ENCODE results near the gene TMEM50A.
"Not testable (repeated sequence)": the region's sequence is repeated elsewhere in the genome, so short reads cannot be mapped to it uniquely, and the experiment has no call there.

TMEM50A gene

GRCh38 chr1:25369241-25369640, 31.1 kb downstream of the TMEM50A start:
- Histone ChIP-seq H3K4me1 (ENCODE audit: control extremely low read depth in 1 of 4, control insufficient read depth in 4 of 4, insufficient read depth in 4 of 4, low read length in 3 of 4) (no peaks in the 10 kb centered on the region), H3K36me3 (ENCODE audit: control insufficient read depth in 4 of 4, insufficient read depth in 4 of 4, low read length in 3 of 4) (no peaks in the 10 kb centered on the region), H3K27ac (ENCODE audit: insufficient read depth in 1 of 2, low read depth in 1 of 2, low read length in 2 of 2, poor library complexity in 1 of 2, severe bottlenecking in 2 of 2) (no peak overlapping the region), H3K27me3 (replicated peaks in 2 of 5; ENCODE audit: control insufficient read depth in 4 of 5, insufficient read depth in 5 of 5, low read length in 4 of 5) (no peaks in the 10 kb centered on the region), H3K4me3 (ENCODE audit: control insufficient read depth in 1 of 7, extremely low read depth in 1 of 7, insufficient read depth in 4 of 7, low read depth in 2 of 7, low read length in 6 of 7) (no peak overlapping the region), H3K9me3 (ENCODE audit: control extremely low read depth in 1 of 5, control insufficient read depth in 4 of 5, insufficient read depth in 2 of 5, low read depth in 1 of 5, low read length in 4 of 5) (no peaks in the 10 kb centered on the region)
- no peak for DNase-seq
- ChIA-PET CTCF (no interaction called here), POLR2A (no interaction called here)
- WGBS (ENCODE audit: insufficient coverage), result 100% methylated on average over 3 of the region's 4 CpGs

- DNase-seq, result peak; percentile 1 to 67 (median 60)
- CTCF ChIA-PET; H3K4me1 ChIP-seq (ENCODE audit: control extremely low read depth in 1 of 4, control insufficient read depth in 4 of 4, insufficient read depth in 4 of 4, low read length in 3 of 4); H3K36me3 ChIP-seq (ENCODE audit: control insufficient read depth in 4 of 4, insufficient read depth in 4 of 4, low read length in 3 of 4); H3K27me3 ChIP-seq (replicated peaks in 2 of 5; ENCODE audit: control insufficient read depth in 4 of 5, insufficient read depth in 5 of 5, low read length in 4 of 5); H3K4me3 ChIP-seq (ENCODE audit: control insufficient read depth in 1 of 7, extremely low read depth in 1 of 7, insufficient read depth in 4 of 7, low read depth in 2 of 7, low read length in 6 of 7); POLR2A ChIA-PET; H3K9me3 ChIP-seq (ENCODE audit: control extremely low read depth in 1 of 5, control insufficient read depth in 4 of 5, insufficient read depth in 2 of 5, low read depth in 1 of 5, low read length in 4 of 5); H3K27ac ChIP-seq (ENCODE audit: insufficient read depth in 1 of 2, low read depth in 1 of 2, low read length in 2 of 2, poor library complexity in 1 of 2, severe bottlenecking in 2 of 2): not testable (repeated sequence)
- WGBS (ENCODE audit: insufficient coverage), result 83% methylated on average over 6 of the region's 12 CpGs
These were observed 31.6 kb downstream of the TMEM50A start for GRCh38 chr1:25369691-25370271.

GRCh38 chr1:25371757-25372156, 33.6 kb downstream of the TMEM50A start:
- H3K27me3 ChIP-seq (replicated peaks in 2 of 5; ENCODE audit: control insufficient read depth in 4 of 5, insufficient read depth in 5 of 5, low read length in 4 of 5); H3K4me1 ChIP-seq (ENCODE audit: control extremely low read depth in 1 of 4, control insufficient read depth in 4 of 4, insufficient read depth in 4 of 4, low read length in 3 of 4); CTCF ChIA-PET; H3K36me3 ChIP-seq (ENCODE audit: control insufficient read depth in 4 of 4, insufficient read depth in 4 of 4, low read length in 3 of 4); DNase-seq; H3K9me3 ChIP-seq (ENCODE audit: control extremely low read depth in 1 of 5, control insufficient read depth in 4 of 5, insufficient read depth in 2 of 5, low read depth in 1 of 5, low read length in 4 of 5); H3K27ac ChIP-seq (ENCODE audit: insufficient read depth in 1 of 2, low read depth in 1 of 2, low read length in 2 of 2, poor library complexity in 1 of 2, severe bottlenecking in 2 of 2); H3K4me3 ChIP-seq (ENCODE audit: control insufficient read depth in 1 of 7, extremely low read depth in 1 of 7, insufficient read depth in 4 of 7, low read depth in 2 of 7, low read length in 6 of 7); POLR2A ChIA-PET: not testable (repeated sequence)
- WGBS (ENCODE audit: insufficient coverage), result 100% methylated on average over 2 of the region's 7 CpGs

- POLR2A ChIA-PET; H3K4me1 ChIP-seq (ENCODE audit: control extremely low read depth in 1 of 4, control insufficient read depth in 4 of 4, insufficient read depth in 4 of 4, low read length in 3 of 4); H3K9me3 ChIP-seq (ENCODE audit: control extremely low read depth in 1 of 5, control insufficient read depth in 4 of 5, insufficient read depth in 2 of 5, low read depth in 1 of 5, low read length in 4 of 5); H3K36me3 ChIP-seq (ENCODE audit: control insufficient read depth in 4 of 4, insufficient read depth in 4 of 4, low read length in 3 of 4); H3K27ac ChIP-seq (ENCODE audit: insufficient read depth in 1 of 2, low read depth in 1 of 2, low read length in 2 of 2, poor library complexity in 1 of 2, severe bottlenecking in 2 of 2); H3K27me3 ChIP-seq (replicated peaks in 2 of 5; ENCODE audit: control insufficient read depth in 4 of 5, insufficient read depth in 5 of 5, low read length in 4 of 5); H3K4me3 ChIP-seq (ENCODE audit: control insufficient read depth in 1 of 7, extremely low read depth in 1 of 7, insufficient read depth in 4 of 7, low read depth in 2 of 7, low read length in 6 of 7); DNase-seq: not testable (repeated sequence)
- 100% methylated on average over 3 of the region's 3 CpGs for WGBS (ENCODE audit: insufficient coverage)
- CTCF ChIA-PET, result interaction anchor here (1.3 kb wide), 1 partner anchor 110 kb away, joined by 3 read pairs; no protein-coding TSS in a partner anchor
These were observed 40.2 kb downstream of the TMEM50A start for GRCh38 chr1:25378367-25378766.

- DNase-seq; H3K4me3 ChIP-seq (ENCODE audit: control insufficient read depth in 1 of 7, extremely low read depth in 1 of 7, insufficient read depth in 4 of 7, low read depth in 2 of 7, low read length in 6 of 7); H3K36me3 ChIP-seq (ENCODE audit: control insufficient read depth in 4 of 4, insufficient read depth in 4 of 4, low read length in 3 of 4); H3K27ac ChIP-seq (ENCODE audit: insufficient read depth in 1 of 2, low read depth in 1 of 2, low read length in 2 of 2, poor library complexity in 1 of 2, severe bottlenecking in 2 of 2); H3K27me3 ChIP-seq (replicated peaks in 2 of 5; ENCODE audit: control insufficient read depth in 4 of 5, insufficient read depth in 5 of 5, low read length in 4 of 5); POLR2A ChIA-PET; H3K4me1 ChIP-seq (ENCODE audit: control extremely low read depth in 1 of 4, control insufficient read depth in 4 of 4, insufficient read depth in 4 of 4, low read length in 3 of 4); H3K9me3 ChIP-seq (ENCODE audit: control extremely low read depth in 1 of 5, control insufficient read depth in 4 of 5, insufficient read depth in 2 of 5, low read depth in 1 of 5, low read length in 4 of 5); CTCF ChIA-PET: not testable (repeated sequence)
- WGBS (ENCODE audit: insufficient coverage), result 100% methylated on average over 1 of the region's 1 CpG
These were observed 44.4 kb downstream of the TMEM50A start for GRCh38 chr1:25382543-25382942.

GRCh38 chr1:25383090-25383489, 45.0 kb downstream of the TMEM50A start:
- H3K4me1 ChIP-seq (ENCODE audit: control extremely low read depth in 1 of 4, control insufficient read depth in 4 of 4, insufficient read depth in 4 of 4, low read length in 3 of 4); POLR2A ChIA-PET; H3K27ac ChIP-seq (ENCODE audit: insufficient read depth in 1 of 2, low read depth in 1 of 2, low read length in 2 of 2, poor library complexity in 1 of 2, severe bottlenecking in 2 of 2); DNase-seq; H3K4me3 ChIP-seq (ENCODE audit: control insufficient read depth in 1 of 7, extremely low read depth in 1 of 7, insufficient read depth in 4 of 7, low read depth in 2 of 7, low read length in 6 of 7); H3K9me3 ChIP-seq (ENCODE audit: control extremely low read depth in 1 of 5, control insufficient read depth in 4 of 5, insufficient read depth in 2 of 5, low read depth in 1 of 5, low read length in 4 of 5); H3K36me3 ChIP-seq (ENCODE audit: control insufficient read depth in 4 of 4, insufficient read depth in 4 of 4, low read length in 3 of 4); H3K27me3 ChIP-seq (replicated peaks in 2 of 5; ENCODE audit: control insufficient read depth in 4 of 5, insufficient read depth in 5 of 5, low read length in 4 of 5); CTCF ChIA-PET: not testable (repeated sequence)
- no CpG with 5 or more reads among the region's 1 CpG for WGBS (ENCODE audit: insufficient coverage)

- H3K4me1 ChIP-seq (ENCODE audit: control extremely low read depth in 1 of 4, control insufficient read depth in 4 of 4, insufficient read depth in 4 of 4, low read length in 3 of 4); DNase-seq; H3K27me3 ChIP-seq (replicated peaks in 2 of 5; ENCODE audit: control insufficient read depth in 4 of 5, insufficient read depth in 5 of 5, low read length in 4 of 5); POLR2A ChIA-PET; H3K27ac ChIP-seq (ENCODE audit: insufficient read depth in 1 of 2, low read depth in 1 of 2, low read length in 2 of 2, poor library complexity in 1 of 2, severe bottlenecking in 2 of 2); CTCF ChIA-PET; H3K4me3 ChIP-seq (ENCODE audit: control insufficient read depth in 1 of 7, extremely low read depth in 1 of 7, insufficient read depth in 4 of 7, low read depth in 2 of 7, low read length in 6 of 7); H3K9me3 ChIP-seq (ENCODE audit: control extremely low read depth in 1 of 5, control insufficient read depth in 4 of 5, insufficient read depth in 2 of 5, low read depth in 1 of 5, low read length in 4 of 5); H3K36me3 ChIP-seq (ENCODE audit: control insufficient read depth in 4 of 4, insufficient read depth in 4 of 4, low read length in 3 of 4): not testable (repeated sequence)
- WGBS (ENCODE audit: insufficient coverage), result no CpG with 5 or more reads among the region's 1 CpG
These were observed 45.7 kb downstream of the TMEM50A start for GRCh38 chr1:25383875-25384274.

Measured in common myeloid progenitor, CD34-positive (primary cell).